ENCODE results near the gene BLOC1S4.
"Not testable (repeated sequence)": the region's sequence is repeated elsewhere in the genome, so short reads cannot be mapped to it uniquely, and the experiment has no call there.

The BLOC1S4 gene

GRCh38 chr4:6718932-6719610 lies 3.1 kb downstream of the BLOC1S4 start:
- DNase-seq = no peak

GRCh38 chr4:6719611-6720179 lies 3.7 kb downstream of the BLOC1S4 start:
- DNase-seq = no peak

- DNase-seq = peak; percentile 70
Measured at GRCh38 chr4:6720202-6720699, 4.3 kb downstream of the BLOC1S4 start.

- no peak for DNase-seq
Measured at GRCh38 chr4:6721121-6721520, 5.1 kb downstream of the BLOC1S4 start.

- DNase-seq = no peak
Measured at GRCh38 chr4:6722891-6723290, 6.9 kb downstream of the BLOC1S4 start.

- peak; percentile 28 for DNase-seq
Measured at GRCh38 chr4:6723851-6724250, 7.9 kb downstream of the BLOC1S4 start.

GRCh38 chr4:6724421-6725111 lies 8.6 kb downstream of the BLOC1S4 start:
- DNase-seq = peak; percentile 62

GRCh38 chr4:6725427-6725961 lies 9.5 kb downstream of the BLOC1S4 start:
- not testable (repeated sequence) for DNase-seq

- DNase-seq = peak; percentile 70
Measured at GRCh38 chr4:6727081-6727942, 11.3 kb downstream of the BLOC1S4 start.

GRCh38 chr4:6727943-6728250 lies 11.9 kb downstream of the BLOC1S4 start:
- DNase-seq = peak; percentile 48

- no peak for DNase-seq
Measured at GRCh38 chr4:6728320-6729029, 12.5 kb downstream of the BLOC1S4 start.

GRCh38 chr4:6730603-6731317 lies 14.8 kb downstream of the BLOC1S4 start:
- DNase-seq = no peak

- DNase-seq = no peak
Measured at GRCh38 chr4:6731318-6731675, 15.3 kb downstream of the BLOC1S4 start.

GRCh38 chr4:6731780-6732179 lies 15.8 kb downstream of the BLOC1S4 start:
- DNase-seq = no peak

- DNase-seq = peak; percentile 75
Measured at GRCh38 chr4:6732441-6733357, 16.7 kb downstream of the BLOC1S4 start.

GRCh38 chr4:6733358-6734164 lies 17.6 kb downstream of the BLOC1S4 start:
- DNase-seq = no peak

GRCh38 chr4:6734165-6734786 lies 18.3 kb downstream of the BLOC1S4 start:
- DNase-seq = no peak

- no peak for DNase-seq
Measured at GRCh38 chr4:6739920-6740319, 23.9 kb downstream of the BLOC1S4 start.

- no peak for DNase-seq
Measured at GRCh38 chr4:6740347-6740746, 24.4 kb downstream of the BLOC1S4 start.

Data from fibroblast of skin of back (primary cell).